ENCODE measurements around the gene SLC4A7. TPM values are rescaled to one million over a fixed set of nuclear protein-coding genes. Genes with fewer than 3 reads are reported as not detected.
"Not testable (repeated sequence)": the region's sequence is repeated elsewhere in the genome, so short reads cannot be mapped to it uniquely, and the experiment has no call there.

SLC4A7 gene
- total RNA-seq (31.3 TPM), polyA plus RNA-seq (ENCODE audit: insufficient read depth in 1 of 8, insufficient read length in 8 of 8, low replicate concordance in 1 of 8) (10 to 100 TPM in 6 of 8 donors, 1 to 10 TPM in 2; 9.7 to 14.5 (median 11.0) TPM)
- long read RNA-seq, donor 1: 0 reads
- long read RNA-seq, donor 2: 0 reads
- long read RNA-seq, donor 3, partial matches to known transcripts: 0 of 1 reads
- long read RNA-seq, donor 3, other reads (novel, unspliced or antisense): 0 of 1 reads
- long read RNA-seq, donor 4: 0 reads
- long read RNA-seq, donor 5: 0 reads
- long read RNA-seq, donor 6: 0 reads
- long read RNA-seq, donor 7: 0 reads
- long read RNA-seq, donor 8: 0 reads
- long read RNA-seq, donor 9: 0 reads
- long read RNA-seq, donor 10: 0 reads
- long read RNA-seq, donor 11: 0 reads

DNA sequence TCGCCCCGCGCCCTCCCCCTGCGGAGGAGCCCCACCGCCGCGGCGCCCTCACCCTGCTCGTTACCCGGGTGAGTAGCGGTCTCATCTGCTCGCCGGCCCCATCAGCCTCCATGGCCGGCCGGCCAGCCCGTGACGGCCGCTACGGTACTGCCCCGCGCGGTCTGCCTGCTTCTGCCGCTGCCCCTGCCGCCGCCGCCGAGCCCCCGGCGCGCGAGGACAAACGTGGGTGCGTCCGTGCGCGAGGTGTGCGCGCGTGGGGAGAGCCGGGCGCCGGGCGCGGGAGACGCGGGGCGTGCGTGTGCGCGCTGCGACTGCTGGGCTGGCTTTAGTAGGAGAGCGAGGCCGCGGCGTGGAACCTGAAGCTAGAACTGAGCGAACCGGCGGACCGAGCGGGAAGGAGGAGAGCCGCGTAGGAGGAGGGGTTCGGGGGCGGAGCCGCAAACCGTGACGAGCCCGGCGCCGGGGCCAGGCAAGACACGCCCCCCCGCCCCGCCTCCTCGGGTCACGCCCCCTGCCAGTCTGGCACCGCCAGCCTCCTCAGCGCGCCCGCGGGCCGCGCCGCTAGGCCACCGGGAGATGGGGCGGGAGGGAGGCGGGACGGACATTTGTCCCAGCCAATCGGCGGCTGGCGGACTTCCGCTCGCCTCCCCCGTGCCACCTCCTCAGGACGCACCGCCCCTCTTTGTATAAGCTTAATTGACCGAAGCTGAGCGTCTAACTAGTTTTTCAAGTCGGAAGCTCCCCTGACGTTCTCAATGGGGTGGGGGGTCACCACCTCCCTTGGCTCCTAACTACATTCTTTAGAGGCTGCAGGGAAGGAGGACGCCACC is at the start of gene SLC4A7:
Gene SLC4A7, minus strand, starts transcription at position 370 of the 830 bp plus-strand sequence. Its CDS starts 258 bp downstream, at position 112.
- Histone ChIP-seq H3K27ac (ENCODE audit: low read length) (peak within 1 kb of the TSS; percentile 97), H3K4me3 (ENCODE audit: low read length) (peak within 1 kb of the TSS; percentile 92), H3K9me3 (replicated peaks; ENCODE audit: control insufficient read depth, low read depth, low read length) (no peaks in the 10 kb centered on the region), H3K27me3 (ENCODE audit: control insufficient read depth, insufficient read depth, low read length) (no peaks in the 10 kb centered on the region), H3K4me1 (ENCODE audit: control insufficient read depth, insufficient read depth, low read length) (peaks cover 11% of the 10 kb centered on the region), H3K36me3 (ENCODE audit: control insufficient read depth, insufficient read depth, low read length) (no peaks in the 10 kb centered on the region)
- WGBS (ENCODE audit: insufficient coverage): 1% methylated on average over 85 of the region's 100 CpGs
- peak; percentile 97 for DNase-seq

DNA sequence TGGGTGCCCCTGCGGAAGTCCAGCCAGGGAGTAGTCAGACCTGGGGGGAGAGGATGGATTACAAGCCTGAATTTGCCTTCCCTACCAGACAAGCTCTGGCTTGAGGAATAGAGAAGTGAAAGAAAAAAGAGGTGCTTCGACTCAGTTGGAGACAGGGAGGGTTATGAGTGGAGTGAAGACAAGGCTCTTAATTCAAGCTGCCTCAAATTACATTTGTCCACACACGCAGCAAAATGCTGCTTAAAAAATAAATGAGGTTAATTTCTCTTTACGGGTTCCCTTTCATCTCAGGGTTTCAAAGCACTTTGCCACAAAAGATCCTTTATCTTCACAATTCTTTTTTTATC is 49.0 kb upstream of the SLC4A7 start:
- Histone ChIP-seq H3K27ac (ENCODE audit: low read length) (no peak overlapping the region), H3K27me3 (ENCODE audit: control insufficient read depth, insufficient read depth, low read length) (no peaks in the 10 kb centered on the region), H3K36me3 (ENCODE audit: control insufficient read depth, insufficient read depth, low read length) (no peaks in the 10 kb centered on the region), H3K4me1 (ENCODE audit: control insufficient read depth, insufficient read depth, low read length) (peaks cover 5% of the 10 kb centered on the region), H3K4me3 (ENCODE audit: low read length) (no peak overlapping the region), H3K9me3 (replicated peaks; ENCODE audit: control insufficient read depth, low read depth, low read length) (no peaks in the 10 kb centered on the region)
- no CpG with 5 or more reads among the region's 4 CpGs for WGBS (ENCODE audit: insufficient coverage)
- no peak for DNase-seq

DNA sequence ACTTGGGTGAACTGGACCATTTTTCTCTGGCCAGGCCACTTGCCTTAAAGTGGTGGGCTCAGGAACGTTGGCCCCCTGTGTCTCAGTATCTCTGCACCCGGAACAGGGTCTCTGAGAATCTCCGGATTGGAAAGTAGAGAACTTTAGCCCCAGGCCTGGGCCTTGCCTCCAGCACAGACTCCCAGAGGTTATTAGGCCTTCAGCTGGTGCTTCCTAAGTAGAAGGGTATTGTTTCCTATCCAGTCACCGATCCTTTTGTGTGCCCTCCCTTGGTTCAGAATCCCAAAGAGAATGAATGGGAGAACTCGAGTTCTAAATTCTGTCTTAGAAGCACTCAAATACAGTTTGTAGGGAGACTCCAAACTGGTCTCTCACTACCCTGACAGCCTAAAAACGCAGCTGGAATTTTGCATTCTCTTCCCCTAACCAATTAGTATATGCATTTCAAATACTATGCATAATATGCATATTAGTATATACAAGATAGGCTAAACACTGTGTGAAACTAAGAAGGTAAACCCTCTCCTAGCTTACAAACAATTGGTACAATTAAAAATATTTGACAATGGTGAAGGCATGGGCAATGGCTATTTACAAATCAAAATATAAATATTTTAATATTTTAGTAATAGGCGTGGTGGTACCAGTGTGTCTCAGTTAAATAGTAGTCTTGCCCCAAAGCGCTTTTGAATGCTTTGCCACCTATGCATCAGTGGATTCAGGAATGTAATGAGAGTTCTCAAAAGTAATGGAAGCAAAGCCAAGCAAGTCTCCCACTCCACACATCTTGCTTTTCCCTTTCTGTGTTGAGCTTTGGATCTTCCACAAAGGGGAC is 48.5 kb upstream of the SLC4A7 start:
- Histone ChIP-seq H3K27ac (ENCODE audit: low read length) (no peak overlapping the region), H3K27me3 (ENCODE audit: control insufficient read depth, insufficient read depth, low read length) (no peaks in the 10 kb centered on the region), H3K4me1 (ENCODE audit: control insufficient read depth, insufficient read depth, low read length) (peaks cover 5% of the 10 kb centered on the region), H3K36me3 (ENCODE audit: control insufficient read depth, insufficient read depth, low read length) (no peaks in the 10 kb centered on the region), H3K9me3 (replicated peaks; ENCODE audit: control insufficient read depth, low read depth, low read length) (no peaks in the 10 kb centered on the region), H3K4me3 (ENCODE audit: low read length) (no peak overlapping the region)
- 83% methylated on average over 1 of the region's 8 CpGs for WGBS (ENCODE audit: insufficient coverage)
- DNase-seq: no peak

DNA sequence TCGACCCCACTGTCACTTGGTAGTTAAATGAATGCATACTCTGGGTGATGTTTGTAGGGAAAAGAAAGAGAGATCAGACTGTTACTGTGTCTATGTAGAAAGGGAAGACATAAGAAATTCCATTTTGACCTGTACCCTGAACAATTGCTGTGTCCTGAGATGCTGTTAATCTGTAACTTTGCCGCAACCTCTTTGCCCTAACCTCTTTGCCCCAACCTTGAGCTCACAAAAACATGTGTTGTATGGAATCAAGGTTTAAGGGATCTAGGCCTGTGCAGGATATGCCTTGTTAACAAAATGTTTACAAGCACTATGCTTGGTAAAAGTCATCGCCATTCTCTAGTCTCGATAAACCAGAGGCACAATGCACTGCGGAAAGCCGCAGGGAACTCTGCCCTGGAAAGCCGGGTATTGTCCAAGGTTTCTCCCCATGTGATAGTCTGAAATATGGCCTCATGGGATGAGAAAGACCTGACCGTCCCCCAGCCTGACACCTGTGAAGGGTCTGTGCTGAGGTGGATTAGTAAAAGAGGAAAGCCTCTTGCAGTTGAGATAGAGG is 47.1 kb upstream of the SLC4A7 start:
- not testable (repeated sequence) for H3K4me3 ChIP-seq (ENCODE audit: low read length); H3K27ac ChIP-seq (ENCODE audit: low read length); H3K27me3 ChIP-seq (ENCODE audit: control insufficient read depth, insufficient read depth, low read length); H3K36me3 ChIP-seq (ENCODE audit: control insufficient read depth, insufficient read depth, low read length); H3K9me3 ChIP-seq (replicated peaks; ENCODE audit: control insufficient read depth, low read depth, low read length); DNase-seq; H3K4me1 ChIP-seq (ENCODE audit: control insufficient read depth, insufficient read depth, low read length)
- WGBS (ENCODE audit: insufficient coverage): 94% methylated on average over 6 of the region's 8 CpGs

DNA sequence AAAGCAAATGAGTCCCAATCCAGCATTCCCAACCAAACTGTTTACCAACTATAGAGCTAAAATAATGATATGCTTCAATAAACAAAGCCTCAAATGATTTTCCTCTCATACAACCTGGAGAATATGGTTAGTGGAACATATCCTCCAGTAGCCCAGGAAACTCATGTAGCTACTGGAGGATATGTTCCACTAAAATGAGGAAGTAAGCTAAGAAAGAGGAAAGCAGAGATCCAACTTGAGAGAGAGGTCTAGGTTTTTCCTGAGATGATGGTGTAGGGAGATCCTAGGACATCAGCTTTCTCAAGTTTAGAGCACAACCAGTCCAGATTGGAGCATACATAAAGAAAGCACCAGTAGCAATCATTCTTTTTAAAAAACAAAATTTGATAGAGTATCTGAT is 44.6 kb upstream of the SLC4A7 start:
- peak; percentile 37 for DNase-seq
- H3K27me3 ChIP-seq (ENCODE audit: control insufficient read depth, insufficient read depth, low read length): no peaks in the 10 kb centered on the region
- H3K4me3 ChIP-seq (ENCODE audit: low read length): no peak overlapping the region
- peaks cover 3% of the 10 kb centered on the region for H3K4me1 ChIP-seq (ENCODE audit: control insufficient read depth, insufficient read depth, low read length)
- no peaks in the 10 kb centered on the region for H3K36me3 ChIP-seq (ENCODE audit: control insufficient read depth, insufficient read depth, low read length)
- H3K9me3 ChIP-seq (replicated peaks; ENCODE audit: control insufficient read depth, low read depth, low read length): no peaks in the 10 kb centered on the region
- no peak overlapping the region for H3K27ac ChIP-seq (ENCODE audit: low read length)

DNA sequence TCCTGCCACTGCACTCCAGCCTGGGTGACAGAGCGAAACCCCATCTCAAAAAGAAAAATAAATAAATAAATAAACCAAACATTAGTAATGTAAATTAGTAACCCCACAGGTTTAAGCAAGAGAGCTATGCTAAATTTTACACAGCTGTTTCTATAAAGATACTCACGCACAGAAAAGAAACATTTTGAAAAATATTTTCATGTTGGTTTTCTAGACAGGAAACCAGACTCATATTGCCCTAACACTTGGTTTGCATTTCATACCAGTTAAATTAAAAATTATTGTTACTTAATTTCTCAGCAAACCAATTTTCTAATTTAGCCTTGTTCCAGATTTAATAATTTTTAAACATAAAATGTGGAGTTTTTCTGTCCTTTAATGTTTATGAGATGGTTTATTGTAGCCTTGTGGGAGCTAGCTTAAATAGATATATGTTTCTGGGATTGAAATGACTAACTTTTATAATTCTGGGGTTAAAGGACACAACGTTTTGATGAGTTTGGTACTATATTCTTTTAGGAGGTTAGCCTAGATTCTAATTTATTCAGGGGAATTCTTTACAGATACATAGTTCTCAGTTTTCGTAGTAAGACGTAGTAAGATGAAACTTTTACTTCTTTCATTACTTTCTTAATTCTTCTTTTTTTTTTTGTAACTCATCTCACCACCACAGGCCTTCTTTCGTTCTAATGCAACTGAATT is 42.6 kb upstream of the SLC4A7 start:
- Histone ChIP-seq H3K27ac (ENCODE audit: low read length) (no peak overlapping the region), H3K4me3 (ENCODE audit: low read length) (no peak overlapping the region), H3K9me3 (replicated peaks; ENCODE audit: control insufficient read depth, low read depth, low read length) (no peaks in the 10 kb centered on the region), H3K36me3 (ENCODE audit: control insufficient read depth, insufficient read depth, low read length) (no peaks in the 10 kb centered on the region), H3K27me3 (ENCODE audit: control insufficient read depth, insufficient read depth, low read length) (no peaks in the 10 kb centered on the region), H3K4me1 (ENCODE audit: control insufficient read depth, insufficient read depth, low read length) (no peaks in the 10 kb centered on the region)
- DNase-seq: no peak
- WGBS (ENCODE audit: insufficient coverage): 80% methylated on average over 1 of the region's 6 CpGs

DNA sequence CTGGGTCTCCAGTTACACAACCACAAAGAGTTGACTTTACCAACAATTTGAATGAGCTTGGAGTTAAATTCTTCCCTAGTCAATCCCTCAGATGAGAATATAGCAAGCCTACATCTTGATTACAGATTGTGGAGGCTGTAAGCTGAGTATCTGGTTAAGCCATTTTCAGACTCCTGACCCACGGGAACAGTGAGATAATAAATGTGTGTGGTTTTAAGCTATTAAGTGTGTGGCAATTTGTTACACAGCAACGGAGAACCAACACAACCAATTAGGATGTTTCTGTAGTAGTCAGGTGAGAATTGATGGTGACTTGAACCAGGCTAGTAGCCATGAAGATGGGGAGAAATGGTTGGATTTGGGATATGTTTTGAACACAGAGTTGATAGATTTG is 37.7 kb upstream of the SLC4A7 start:
- H3K27me3 ChIP-seq (ENCODE audit: control insufficient read depth, insufficient read depth, low read length): no peaks in the 10 kb centered on the region
- H3K36me3 ChIP-seq (ENCODE audit: control insufficient read depth, insufficient read depth, low read length): no peaks in the 10 kb centered on the region
- H3K27ac ChIP-seq (ENCODE audit: low read length): no peak overlapping the region
- H3K9me3 ChIP-seq (replicated peaks; ENCODE audit: control insufficient read depth, low read depth, low read length): no peaks in the 10 kb centered on the region
- DNase-seq: no peak
- 56% methylated on average over 2 of the region's 2 CpGs for WGBS (ENCODE audit: insufficient coverage)
- no peaks in the 10 kb centered on the region for H3K4me1 ChIP-seq (ENCODE audit: control insufficient read depth, insufficient read depth, low read length)
- no peak overlapping the region for H3K4me3 ChIP-seq (ENCODE audit: low read length)

DNA sequence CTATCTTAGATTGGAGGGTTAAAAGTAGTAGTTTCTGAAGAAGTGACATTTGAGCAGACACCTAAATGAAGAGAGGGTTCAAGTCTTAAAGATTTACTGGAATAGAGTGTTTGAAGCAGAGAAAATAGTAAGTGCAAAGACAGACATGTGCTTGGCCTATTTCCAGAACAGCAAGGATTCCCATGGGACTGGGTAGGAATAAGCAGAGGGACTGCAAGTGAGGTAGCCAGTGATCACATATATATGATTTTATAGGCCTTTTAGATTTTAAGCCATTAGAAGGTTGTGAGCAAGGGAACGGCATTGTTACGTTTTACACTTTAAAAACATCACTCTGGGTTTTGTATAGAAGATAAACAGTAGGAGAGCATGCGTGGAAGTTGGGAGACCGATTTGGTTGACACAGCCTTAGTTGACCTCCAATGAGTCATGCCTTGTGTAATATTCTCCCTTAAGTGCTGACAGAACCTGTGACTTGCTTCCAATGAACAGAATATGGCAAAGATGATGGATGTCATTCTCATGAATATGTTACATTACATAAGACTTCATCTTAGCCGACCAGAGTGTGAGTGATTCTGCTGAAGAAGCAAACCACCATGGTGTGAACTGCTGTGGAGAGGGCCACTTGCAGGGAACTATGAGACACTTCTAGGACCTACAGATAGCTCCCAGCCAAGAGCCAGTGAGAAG is 37.1 kb upstream of the SLC4A7 start:
- Histone ChIP-seq H3K4me3 (ENCODE audit: low read length) (no peak overlapping the region), H3K9me3 (replicated peaks; ENCODE audit: control insufficient read depth, low read depth, low read length) (no peaks in the 10 kb centered on the region), H3K4me1 (ENCODE audit: control insufficient read depth, insufficient read depth, low read length) (no peaks in the 10 kb centered on the region), H3K27me3 (ENCODE audit: control insufficient read depth, insufficient read depth, low read length) (no peaks in the 10 kb centered on the region), H3K36me3 (ENCODE audit: control insufficient read depth, insufficient read depth, low read length) (no peaks in the 10 kb centered on the region), H3K27ac (ENCODE audit: low read length) (no peak overlapping the region)
- WGBS (ENCODE audit: insufficient coverage): 40% methylated on average over 1 of the region's 5 CpGs
- DNase-seq: no peak

DNA sequence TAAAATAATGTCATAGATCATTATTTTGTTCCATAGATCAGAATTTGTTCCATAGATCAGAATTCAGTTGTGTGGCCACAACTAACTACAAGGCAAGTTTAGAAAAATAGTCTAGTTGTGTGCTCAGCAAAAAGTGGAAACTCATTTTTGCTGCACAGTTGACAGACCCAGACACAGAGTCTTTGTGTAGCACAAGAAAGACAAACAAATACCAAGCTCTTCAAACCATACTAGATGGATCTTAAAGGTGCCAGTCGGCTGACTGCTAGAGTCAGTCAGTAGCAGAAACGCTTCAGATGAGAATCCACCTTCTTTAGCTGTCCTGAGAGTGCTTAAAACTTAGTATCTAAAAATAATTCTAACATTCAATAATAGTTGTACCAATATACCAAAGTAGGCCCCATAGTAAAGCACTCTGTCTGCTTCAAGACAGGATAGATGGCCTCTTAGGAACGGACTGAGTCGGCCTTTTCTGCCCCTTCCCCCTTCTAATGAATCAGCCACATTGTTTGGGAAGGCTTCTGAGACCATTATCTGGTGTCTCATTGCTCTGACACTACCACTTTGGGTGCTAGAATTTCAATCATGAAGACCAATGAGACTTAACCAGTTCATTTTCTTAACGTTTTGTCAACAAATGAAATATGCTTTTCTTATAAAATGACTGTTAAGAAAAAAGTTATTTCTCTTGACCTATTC is 27.7 kb upstream of the SLC4A7 start:
- WGBS (ENCODE audit: insufficient coverage): 49% methylated on average over 2 of the region's 5 CpGs
- no peaks in the 10 kb centered on the region for H3K36me3 ChIP-seq (ENCODE audit: control insufficient read depth, insufficient read depth, low read length)
- no peaks in the 10 kb centered on the region for H3K9me3 ChIP-seq (replicated peaks; ENCODE audit: control insufficient read depth, low read depth, low read length)
- no peak overlapping the region for H3K27ac ChIP-seq (ENCODE audit: low read length)
- no peaks in the 10 kb centered on the region for H3K27me3 ChIP-seq (ENCODE audit: control insufficient read depth, insufficient read depth, low read length)
- H3K4me3 ChIP-seq (ENCODE audit: low read length): no peak overlapping the region
- no peak for DNase-seq
- H3K4me1 ChIP-seq (ENCODE audit: control insufficient read depth, insufficient read depth, low read length): no peaks in the 10 kb centered on the region

All from muscle of leg (tissue), 16 donors.